Neural crest cell (in vitro differentiated cells): ENCODE measurements around the gene KIAA1217. TPM values are rescaled to one million over a fixed set of nuclear protein-coding genes. Genes with fewer than 3 reads are reported as not detected.

ENCODE experiments used
- DNase-seq: peaks from one replicate; pipeline ENCODE4 v3.0.0; 2021; ENCODE audit warnings: low read depth, mixed read lengths, low spot score
- H3K27ac Mint-ChIP-seq: one replicate; pipeline ENCODE4 v1.8.0; 2021; ENCODE audit warnings: mild to moderate bottlenecking, mixed read lengths; ENCODE audit not compliant: unreplicated experiment
- H3K27me3 Mint-ChIP-seq: 2 replicates; pipeline ENCODE4 v1.8.0; 2021; ENCODE audit warnings: low read depth, mild to moderate bottlenecking, mixed read lengths
- H3K36me3 Mint-ChIP-seq: 2 replicates; pipeline ENCODE4 v1.8.0; 2021; ENCODE audit warnings: low read depth, mild to moderate bottlenecking, mixed read lengths
- H3K4me1 Mint-ChIP-seq: 2 replicates; pipeline ENCODE4 v1.8.0; 2021; ENCODE audit warnings: mixed read lengths
- H3K4me3 Mint-ChIP-seq: one replicate; pipeline ENCODE4 v1.8.0; 2021; ENCODE audit warnings: mild to moderate bottlenecking, mixed read lengths
- H3K9me3 Mint-ChIP-seq: 2 replicates; pipeline ENCODE4 v1.8.0; 2021; ENCODE audit warnings: mixed read lengths
- CTCF ChIP-seq: fragments of 200-600 bp; sonication (generic); conservative IDR thresholded peaks from 2 replicates; pipeline ENCODE4 v1.5.0; 2021; ENCODE audit warnings: antibody characterized with exemption, mild to moderate bottlenecking
- total RNA-seq: library from RNA; stranded (reverse); gene quantifications from 2 replicates; pipeline ENCODE4 v1.2.1, GENCODE V29; 2021

The KIAA1217 gene
- total RNA-seq, 1 donor from 2014 or later, result 10.5 TPM

DNA sequence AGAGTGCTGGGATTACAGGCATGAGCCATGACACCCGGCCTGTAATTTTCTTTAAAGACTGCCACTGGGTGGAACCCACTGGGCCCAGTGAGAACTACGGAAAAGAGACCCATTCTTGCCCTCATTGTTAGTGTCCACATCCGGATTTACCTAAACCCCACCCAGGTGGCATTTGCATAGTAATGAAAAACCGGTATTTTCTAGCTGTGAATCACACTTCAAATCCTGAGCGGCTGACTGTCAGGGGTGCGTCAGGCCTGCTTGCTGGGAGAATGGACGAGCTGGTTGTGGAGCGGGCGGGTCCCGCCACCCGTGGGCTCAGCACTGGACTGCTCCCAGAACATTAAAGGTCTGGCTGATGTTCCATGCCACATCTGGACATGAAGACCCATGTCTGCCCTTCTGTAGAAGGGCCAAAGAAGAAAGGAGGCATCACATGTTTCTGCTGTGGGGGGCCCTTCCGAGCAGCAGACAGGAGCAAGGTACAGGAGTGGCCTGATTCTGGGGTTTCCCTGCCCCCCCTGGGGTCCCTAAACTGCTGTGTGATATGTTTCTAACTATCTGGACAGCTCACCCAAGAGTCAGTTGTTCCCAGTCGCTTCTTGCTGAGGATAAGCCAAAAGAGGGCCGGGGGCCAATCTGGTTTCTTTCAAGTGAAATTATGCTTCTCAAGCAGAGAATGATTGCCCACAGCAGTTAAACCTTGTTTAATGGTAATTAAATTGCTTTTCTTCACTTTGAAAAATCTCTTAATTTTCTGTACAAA lies 46.4 kb downstream of the KIAA1217 start:
- Mint-ChIP-seq H3K27me3 (no peaks in the 10 kb centered on the region), H3K27ac (no peak overlapping the region), H3K36me3 (no peaks in the 10 kb centered on the region), H3K4me3 (no peak overlapping the region), H3K4me1 (peaks cover 30% of the 10 kb centered on the region), H3K9me3 (no peaks in the 10 kb centered on the region)
- TF ChIP-seq CTCF, result no peak
- no peak for DNase-seq

- H3K9me3 Mint-ChIP-seq, result no peaks in the 10 kb centered on the region
Observed at GRCh38 chr10:24255881-24256311, 47.0 kb downstream of the KIAA1217 start.

DNA sequence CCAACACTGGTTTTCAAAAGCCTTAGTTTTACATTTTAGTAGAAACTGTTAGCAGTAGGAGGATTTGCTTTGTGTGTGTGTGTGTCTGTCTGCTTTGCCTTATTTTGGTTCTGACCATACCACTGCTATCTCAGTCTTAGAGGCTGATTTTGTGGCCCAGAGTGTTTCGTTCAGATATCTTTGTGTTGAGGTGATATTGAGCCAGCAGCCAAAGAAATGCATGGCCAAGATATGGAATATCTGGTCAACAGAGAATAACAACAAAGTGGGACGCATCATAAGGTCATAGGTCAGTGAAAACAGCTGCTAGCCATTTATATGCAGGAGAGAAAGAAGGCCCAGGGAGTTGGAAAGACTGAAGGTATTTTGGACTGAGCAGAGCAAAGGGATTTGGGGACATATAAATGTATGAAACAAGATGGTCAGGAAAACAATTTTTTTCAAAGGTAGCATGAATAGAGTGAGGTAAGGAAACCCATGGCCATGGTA lies 47.7 kb downstream of the KIAA1217 start:
- Mint-ChIP-seq H3K4me1 (peaks cover 25% of the 10 kb centered on the region), H3K27ac (no peak overlapping the region), H3K9me3 (no peaks in the 10 kb centered on the region), H3K4me3 (no peak overlapping the region), H3K36me3 (no peaks in the 10 kb centered on the region), H3K27me3 (no peaks in the 10 kb centered on the region)
- DNase-seq, result no peak
- no peak for TF ChIP-seq CTCF

More at GRCh38 chr10:24255881-24256311, 47.0 kb downstream of the KIAA1217 start:
- H3K4me1 Mint-ChIP-seq, result peaks cover 30% of the 10 kb centered on the region
- no peak for DNase-seq
- H3K4me3 Mint-ChIP-seq, result no peak overlapping the region
- H3K27me3 Mint-ChIP-seq, result no peaks in the 10 kb centered on the region
- no peaks in the 10 kb centered on the region for H3K36me3 Mint-ChIP-seq
- peak overlapping the region; percentile 39 for H3K27ac Mint-ChIP-seq
- TF ChIP-seq CTCF, result no peak

GRCh38 chr10:24257588-24257987 lies 48.6 kb downstream of the KIAA1217 start:
- TF ChIP-seq CTCF, result no peak
- Mint-ChIP-seq H3K9me3 (peaks cover 3% of the 10 kb centered on the region), H3K27me3 (no peaks in the 10 kb centered on the region), H3K4me3 (no peak overlapping the region), H3K4me1 (peaks cover 21% of the 10 kb centered on the region), H3K27ac (no peak overlapping the region), H3K36me3 (no peaks in the 10 kb centered on the region)
- DNase-seq, result no peak

DNA sequence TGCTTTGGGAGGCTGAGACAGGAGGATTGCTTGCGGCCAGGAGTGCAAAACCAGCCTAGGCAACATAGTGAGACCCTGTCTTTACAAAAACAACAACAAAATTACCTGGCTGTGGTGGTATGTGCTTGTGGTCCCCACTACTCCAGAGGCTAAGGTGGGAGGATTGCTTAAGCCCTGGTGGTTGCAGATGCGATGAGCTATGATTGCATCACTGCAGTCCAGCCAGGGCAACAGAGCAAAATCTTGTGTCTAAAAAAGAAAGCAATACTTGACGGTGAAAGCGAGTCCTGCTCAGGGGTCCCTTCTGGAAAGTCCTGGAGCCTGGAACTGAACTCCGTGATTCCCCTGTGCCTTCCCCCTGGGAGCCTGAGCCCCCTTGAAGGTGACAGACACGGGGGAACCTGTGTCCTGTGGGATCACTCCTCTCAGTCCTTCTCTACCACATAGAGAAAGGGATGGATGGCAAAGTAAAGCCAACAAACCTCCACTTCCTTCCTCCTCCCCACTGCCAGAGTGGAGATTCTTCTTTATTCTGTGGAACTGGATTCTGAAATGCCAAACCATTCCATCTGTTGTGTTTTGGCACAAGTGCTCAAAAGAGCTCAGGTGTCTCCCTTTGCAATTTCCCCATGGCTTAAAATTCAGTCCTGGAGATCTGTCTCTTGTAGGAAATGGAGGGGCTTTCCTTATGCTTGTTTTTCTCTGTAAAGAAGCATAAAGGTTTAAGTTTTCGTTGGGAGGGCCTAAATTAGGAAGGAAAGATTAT lies 50.6 kb downstream of the KIAA1217 start:
- no peak for TF ChIP-seq CTCF
- Mint-ChIP-seq H3K36me3 (peaks cover 2% of the 10 kb centered on the region), H3K9me3 (peaks cover 3% of the 10 kb centered on the region), H3K27ac (peak overlapping the region; percentile 19), H3K27me3 (no peaks in the 10 kb centered on the region), H3K4me3 (no peak overlapping the region), H3K4me1 (peaks cover 30% of the 10 kb centered on the region)
- no peak for DNase-seq
